Fibroblast of villous mesenchyme (primary cell): ENCODE results near the gene NAA16. TPM values are rescaled to one million over a fixed set of nuclear protein-coding genes. Genes with fewer than 3 reads are reported as not detected.

Source experiments
- DNase-seq: peaks from one replicate; pipeline ENCODE4 v3.0.0-alpha.2; 2010; ENCODE audit warnings: low read depth
- H3K4me3 ChIP-seq: 2 replicates; pipeline ENCODE4 v1.5.1; 2011; ENCODE audit warnings: low read depth, mild to moderate bottlenecking, low read length
- total RNA-seq: library from RNA; depleted of rRNA; stranded (reverse); fragments of >200 nt; gene quantifications from 2 replicates; pipeline ENCODE4 v1.2.3, GENCODE V29; 2012
- TF ChIP-seq, protein P1 (sequence below): IDR thresholded peaks from 2 replicates; pipeline ENCODE4 v1.5.1; 2012; ENCODE audit warnings: low read depth, mild to moderate bottlenecking, low read length; ENCODE audit not compliant: insufficient read depth

NAA16 gene
- total RNA-seq, 1 donor = 24.2 TPM

- DNase-seq = no peak
These were observed 17.1 kb downstream of the NAA16 start for GRCh38 chr13:41327994-41328790.

GRCh38 chr13:41332829-41333228 lies 21.8 kb downstream of the NAA16 start:
- TF ChIP-seq, protein P1, sequence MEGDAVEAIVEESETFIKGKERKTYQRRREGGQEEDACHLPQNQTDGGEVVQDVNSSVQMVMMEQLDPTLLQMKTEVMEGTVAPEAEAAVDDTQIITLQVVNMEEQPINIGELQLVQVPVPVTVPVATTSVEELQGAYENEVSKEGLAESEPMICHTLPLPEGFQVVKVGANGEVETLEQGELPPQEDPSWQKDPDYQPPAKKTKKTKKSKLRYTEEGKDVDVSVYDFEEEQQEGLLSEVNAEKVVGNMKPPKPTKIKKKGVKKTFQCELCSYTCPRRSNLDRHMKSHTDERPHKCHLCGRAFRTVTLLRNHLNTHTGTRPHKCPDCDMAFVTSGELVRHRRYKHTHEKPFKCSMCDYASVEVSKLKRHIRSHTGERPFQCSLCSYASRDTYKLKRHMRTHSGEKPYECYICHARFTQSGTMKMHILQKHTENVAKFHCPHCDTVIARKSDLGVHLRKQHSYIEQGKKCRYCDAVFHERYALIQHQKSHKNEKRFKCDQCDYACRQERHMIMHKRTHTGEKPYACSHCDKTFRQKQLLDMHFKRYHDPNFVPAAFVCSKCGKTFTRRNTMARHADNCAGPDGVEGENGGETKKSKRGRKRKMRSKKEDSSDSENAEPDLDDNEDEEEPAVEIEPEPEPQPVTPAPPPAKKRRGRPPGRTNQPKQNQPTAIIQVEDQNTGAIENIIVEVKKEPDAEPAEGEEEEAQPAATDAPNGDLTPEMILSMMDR = no peak
- no peak overlapping the region for H3K4me3 ChIP-seq
- no peak for DNase-seq

More at GRCh38 chr13:41327994-41328790, 17.1 kb downstream of the NAA16 start:
- TF ChIP-seq, protein P1 = no peak
- H3K4me3 ChIP-seq = no peak overlapping the region

DNA sequence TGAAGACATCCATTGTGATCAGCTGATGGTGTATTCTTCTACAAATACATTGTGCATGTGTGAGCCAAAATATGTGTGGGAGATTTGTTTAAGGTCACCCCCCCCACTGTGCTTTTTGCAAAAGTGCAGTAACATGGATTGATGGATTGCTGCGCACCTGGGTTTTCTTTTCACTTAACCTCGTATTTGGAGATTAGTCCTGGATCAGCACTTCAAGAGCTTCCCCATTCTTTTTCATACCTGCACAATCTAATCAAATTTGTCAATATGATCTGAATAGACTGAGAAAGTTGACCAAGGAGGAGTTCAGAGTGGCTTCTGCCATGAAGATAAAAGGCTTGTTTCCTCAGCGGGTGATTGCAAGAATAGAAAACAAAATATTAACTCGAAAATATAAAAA lies 23.7 kb downstream of the NAA16 start:
- TF ChIP-seq, protein P1 = no peak
- H3K4me3 ChIP-seq = no peak overlapping the region
- DNase-seq = no peak

DNA sequence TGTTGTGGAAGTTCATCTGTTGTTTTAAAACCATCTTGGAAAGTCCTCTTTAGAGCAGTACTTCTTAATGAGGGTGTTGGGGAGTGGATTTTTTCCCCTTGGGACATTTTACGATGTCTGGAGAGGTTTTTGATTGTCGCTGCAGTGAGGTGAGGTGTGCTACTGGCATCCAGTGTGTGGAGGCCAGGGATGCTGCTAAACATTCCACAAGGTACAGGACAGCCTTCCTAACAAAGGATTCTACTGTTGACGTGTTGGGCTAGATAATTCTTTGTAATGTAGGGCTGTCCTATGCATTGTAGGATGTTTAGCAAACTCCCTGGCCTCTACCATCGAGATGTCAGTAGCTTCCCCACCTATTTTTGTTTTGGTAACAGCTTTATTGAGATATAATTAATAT lies 33.3 kb downstream of the NAA16 start:
- TF ChIP-seq, protein P1 = no peak

GRCh38 chr13:41345165-41345913 lies 34.3 kb downstream of the NAA16 start:
- no peak for DNase-seq
- no peak overlapping the region for H3K4me3 ChIP-seq
- TF ChIP-seq, protein P1 = no peak

More for the DNA sequence above, 33.3 kb downstream of the NAA16 start:
- DNase-seq = no peak
- H3K4me3 ChIP-seq = no peak overlapping the region

DNA sequence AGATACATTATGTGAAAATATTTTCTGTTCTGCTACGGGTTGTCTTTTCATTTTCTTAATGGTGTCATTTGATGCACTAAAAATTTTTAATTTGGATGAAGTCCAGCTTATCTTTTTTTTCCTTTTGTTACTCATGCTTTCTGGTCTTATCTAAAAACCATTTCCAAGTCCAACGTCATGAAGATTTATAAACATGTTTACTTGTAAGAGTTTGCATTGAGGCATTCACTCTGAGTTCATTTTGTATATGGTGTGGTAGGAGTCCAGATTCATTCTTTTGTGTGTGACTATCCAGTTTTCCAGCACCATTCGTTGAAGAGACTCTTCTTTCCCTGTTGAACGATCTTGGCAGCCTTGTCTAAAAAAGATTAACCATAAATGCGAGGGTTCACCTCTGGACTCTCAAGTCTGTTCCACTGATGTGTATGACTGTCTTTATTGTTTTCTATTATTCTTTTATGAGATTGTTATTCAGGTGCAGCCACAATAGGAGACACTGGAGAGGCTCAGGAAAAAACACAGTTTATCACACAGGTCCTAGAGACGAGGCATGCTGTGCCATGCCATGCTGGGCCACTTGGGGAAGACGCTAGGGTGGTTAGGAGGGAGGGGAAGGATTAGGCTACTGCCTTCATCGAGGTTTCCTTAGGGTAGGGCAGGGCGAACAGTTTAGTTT lies 35.0 kb downstream of the NAA16 start:
- TF ChIP-seq, protein P1 = no peak
- DNase-seq = no peak

More for the DNA sequence above, 35.0 kb downstream of the NAA16 start:
- no peak overlapping the region for H3K4me3 ChIP-seq
